ENCODE measurements around the gene SLC39A11.

DNA sequence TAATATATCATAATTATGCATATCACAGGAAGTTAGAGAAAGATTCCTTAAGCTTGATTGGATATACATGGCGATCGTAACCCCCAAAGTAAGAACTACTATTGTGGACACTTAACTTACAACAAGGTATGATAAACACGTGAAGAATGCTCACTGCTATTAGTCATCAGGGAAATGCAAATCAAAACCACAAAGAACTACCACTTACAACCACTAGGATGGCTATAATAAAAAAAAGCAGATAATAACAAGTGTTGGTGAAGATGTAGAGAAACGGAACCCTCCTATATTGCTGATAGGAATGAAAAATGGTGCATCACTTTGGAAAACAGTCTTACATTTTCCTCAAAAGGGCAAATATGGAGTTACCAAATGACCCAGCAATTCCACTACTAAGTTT, 265.9 kb downstream of the SLC39A11 start:
- TF ChIP-seq, protein P1, sequence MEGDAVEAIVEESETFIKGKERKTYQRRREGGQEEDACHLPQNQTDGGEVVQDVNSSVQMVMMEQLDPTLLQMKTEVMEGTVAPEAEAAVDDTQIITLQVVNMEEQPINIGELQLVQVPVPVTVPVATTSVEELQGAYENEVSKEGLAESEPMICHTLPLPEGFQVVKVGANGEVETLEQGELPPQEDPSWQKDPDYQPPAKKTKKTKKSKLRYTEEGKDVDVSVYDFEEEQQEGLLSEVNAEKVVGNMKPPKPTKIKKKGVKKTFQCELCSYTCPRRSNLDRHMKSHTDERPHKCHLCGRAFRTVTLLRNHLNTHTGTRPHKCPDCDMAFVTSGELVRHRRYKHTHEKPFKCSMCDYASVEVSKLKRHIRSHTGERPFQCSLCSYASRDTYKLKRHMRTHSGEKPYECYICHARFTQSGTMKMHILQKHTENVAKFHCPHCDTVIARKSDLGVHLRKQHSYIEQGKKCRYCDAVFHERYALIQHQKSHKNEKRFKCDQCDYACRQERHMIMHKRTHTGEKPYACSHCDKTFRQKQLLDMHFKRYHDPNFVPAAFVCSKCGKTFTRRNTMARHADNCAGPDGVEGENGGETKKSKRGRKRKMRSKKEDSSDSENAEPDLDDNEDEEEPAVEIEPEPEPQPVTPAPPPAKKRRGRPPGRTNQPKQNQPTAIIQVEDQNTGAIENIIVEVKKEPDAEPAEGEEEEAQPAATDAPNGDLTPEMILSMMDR (IDR thresholded peaks at IDR 0.05) = peak in 1 of 6 experiments; percentile 10
- TF ChIP-seq POLR2A (IDR thresholded peaks at IDR 0.05) = no peak

Measured in thyroid gland (tissue), 4 donors.